Smooth muscle cell (in vitro differentiated cells): ENCODE results near the gene MIEF1. TPM values are rescaled to one million over a fixed set of nuclear protein-coding genes. Genes with fewer than 3 reads are reported as not detected.

Experiments used
- DNase-seq: peaks from one replicate; lab custom pipeline; 2025; ENCODE audit not compliant: unreplicated experiment; lab: John Stamatoyannopoulos, UW
- H2AFZ ChIP-seq: fragments of 200-600 bp; sonication (generic); 2 replicates; pipeline ENCODE4 v1.6.0; 2016; ENCODE audit warnings: antibody characterized with exemption, low read depth, mild to moderate bottlenecking
- H3F3A ChIP-seq: fragments of 200-600 bp; sonication (generic); 2 replicates; pipeline ENCODE4 v1.6.0; 2017; ENCODE audit warnings: antibody characterized with exemption, low read depth
- H3K27ac ChIP-seq: fragments of 200-600 bp; sonication (generic); 2 replicates; pipeline ENCODE4 v1.5.1; 2016; ENCODE audit warnings: low read depth, mild to moderate bottlenecking
- H3K27me3 ChIP-seq: fragments of 200-600 bp; sonication (generic); 2 replicates; pipeline ENCODE4 v1.6.1; 2016; ENCODE audit warnings: low read depth, mild to moderate bottlenecking
- H3K36me3 ChIP-seq: fragments of 200-600 bp; sonication (generic); 2 replicates; pipeline ENCODE4 v1.5.1; 2016; ENCODE audit warnings: low read depth
- H3K4me1 ChIP-seq: fragments of 200-600 bp; sonication (generic); 2 replicates; pipeline ENCODE4 v1.5.1; 2016; ENCODE audit warnings: low read depth
- H3K4me2 ChIP-seq: fragments of 200-600 bp; sonication (generic); 2 replicates; pipeline ENCODE4 v1.6.0; 2016; ENCODE audit warnings: mild to moderate bottlenecking
- H3K4me3 ChIP-seq: fragments of 200-600 bp; sonication (generic); 2 replicates; pipeline ENCODE4 v1.5.1; 2016; ENCODE audit warnings: mild to moderate bottlenecking
- H3K79me2 ChIP-seq: fragments of 200-600 bp; sonication (generic); 2 replicates; pipeline ENCODE4 v1.6.0; 2016; ENCODE audit warnings: low read depth, mild to moderate bottlenecking
- H3K9ac ChIP-seq: fragments of 200-600 bp; sonication (generic); 2 replicates; pipeline ENCODE4 v1.6.0; 2016; ENCODE audit warnings: low read depth
- H3K9me3 ChIP-seq: fragments of 200-600 bp; sonication (generic); replicated peaks from 2 replicates; pipeline ENCODE4 v1.5.1; 2016; ENCODE audit warnings: low read depth
- H4K20me1 ChIP-seq: fragments of 200-600 bp; sonication (generic); 2 replicates; pipeline ENCODE4 v1.6.0; 2016; ENCODE audit warnings: low read depth
- CTCF ChIP-seq: fragments of 200-600 bp; sonication (generic); IDR thresholded peaks from 2 replicates; pipeline ENCODE4 v1.5.1; 2017; ENCODE audit warnings: borderline replicate concordance, mild to moderate bottlenecking, antibody characterized with exemption; ENCODE audit not compliant: insufficient read depth, poor library complexity, severe bottlenecking
- WGBS: methylation state at CpG from one replicate; pipeline ENCODE4 v1.1.7; 2016; ENCODE audit warnings: low lambda C conversion rate; 5-methylcytosine and 5-hydroxymethylcytosine counted together
- polyA plus RNA-seq: library from polyadenylated mRNA; unstranded; fragments of >200 nt; fragmentation: Nextera tagmentation; extraction: Ambion mirVana; gene quantifications from 2 replicates; pipeline ENCODE4 v1.2.1, GENCODE V29; 2016
- total RNA-seq: library from RNA; depleted of rRNA; stranded (reverse); fragments of >200 nt; gene quantifications from 2 replicates; pipeline ENCODE4 v1.2.3, GENCODE V29; 2014

MIEF1 gene
- total and polyA plus RNA-seq, 2 experiments from 2014 or later, result 11.1 to 14.5 TPM

- Histone ChIP-seq H3F3A (no peaks in the 10 kb centered on the region), H3K4me1 (no peaks in the 10 kb centered on the region), H3K27ac (no peak overlapping the region), H3K4me3 (no peak overlapping the region), H4K20me1 (peaks cover 51% of the 10 kb centered on the region), H3K4me2 (no peak overlapping the region), H3K27me3 (no peaks in the 10 kb centered on the region), H3K9me3 (no peaks in the 10 kb centered on the region), H3K9ac (no peak overlapping the region), H3K36me3 (no peaks in the 10 kb centered on the region), H3K79me2 (peaks cover 10% of the 10 kb centered on the region), H2AFZ (no peak overlapping the region)
- no peak for DNase-seq
- no peak for TF ChIP-seq CTCF
- 97% methylated on average over 3 of the region's 3 CpGs for WGBS
These were observed 19.3 kb upstream of the MIEF1 start for GRCh38 chr22:39482768-39483167.

DNA sequence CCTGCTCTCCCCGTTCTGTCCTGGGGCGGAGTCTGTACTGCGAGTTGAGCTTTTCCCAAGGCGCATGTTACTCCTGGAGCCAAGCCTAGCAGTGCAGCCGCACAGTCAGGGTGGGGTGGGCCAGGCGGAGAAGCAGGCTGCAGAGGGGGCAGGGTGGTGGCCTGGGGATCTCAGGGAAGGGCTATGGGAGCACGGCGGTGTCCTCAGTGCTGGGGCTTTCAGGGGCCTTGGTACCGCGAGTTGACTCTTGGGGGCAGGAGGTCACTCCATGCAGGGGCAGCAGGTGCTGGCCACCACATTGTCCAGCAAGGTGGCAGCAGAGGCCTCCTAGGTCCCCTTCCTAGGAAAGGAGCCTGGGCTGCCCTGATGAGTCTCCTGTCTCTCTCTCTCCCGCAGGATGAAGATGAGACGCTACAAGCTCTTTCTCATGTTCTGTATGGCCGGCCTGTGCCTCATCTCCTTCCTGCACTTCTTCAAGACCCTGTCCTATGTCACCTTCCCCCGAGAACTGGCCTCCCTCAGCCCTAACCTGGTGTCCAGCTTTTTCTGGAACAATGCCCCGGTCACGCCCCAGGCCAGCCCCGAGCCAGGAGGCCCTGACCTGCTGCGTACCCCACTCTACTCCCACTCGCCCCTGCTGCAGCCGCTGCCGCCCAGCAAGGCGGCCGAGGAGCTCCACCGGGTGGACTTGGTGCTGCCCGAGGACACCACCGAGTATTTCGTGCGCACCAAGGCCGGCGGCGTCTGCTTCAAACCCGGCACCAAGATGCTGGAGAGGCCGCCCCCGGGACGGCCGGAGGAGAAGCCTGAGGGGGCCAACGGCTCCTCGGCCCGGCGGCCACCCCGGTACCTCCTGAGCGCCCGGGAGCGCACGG is 14.9 kb upstream of the MIEF1 start:
- H4K20me1 ChIP-seq, result peaks cover 21% of the 10 kb centered on the region
- H3K36me3 ChIP-seq, result no peaks in the 10 kb centered on the region
- no peaks in the 10 kb centered on the region for H3K9me3 ChIP-seq
- H3F3A ChIP-seq, result no peaks in the 10 kb centered on the region
- no peak overlapping the region for H2AFZ ChIP-seq
- no peak for DNase-seq
- TF ChIP-seq CTCF, result no peak
- no peaks in the 10 kb centered on the region for H3K4me1 ChIP-seq
- H3K27me3 ChIP-seq, result no peaks in the 10 kb centered on the region
- H3K4me2 ChIP-seq, result no peak overlapping the region
- no peak overlapping the region for H3K27ac ChIP-seq
- H3K4me3 ChIP-seq, result no peak overlapping the region
- WGBS, result 94% methylated on average over 43 of the region's 45 CpGs
- no peak overlapping the region for H3K9ac ChIP-seq
- no peaks in the 10 kb centered on the region for H3K79me2 ChIP-seq

DNA sequence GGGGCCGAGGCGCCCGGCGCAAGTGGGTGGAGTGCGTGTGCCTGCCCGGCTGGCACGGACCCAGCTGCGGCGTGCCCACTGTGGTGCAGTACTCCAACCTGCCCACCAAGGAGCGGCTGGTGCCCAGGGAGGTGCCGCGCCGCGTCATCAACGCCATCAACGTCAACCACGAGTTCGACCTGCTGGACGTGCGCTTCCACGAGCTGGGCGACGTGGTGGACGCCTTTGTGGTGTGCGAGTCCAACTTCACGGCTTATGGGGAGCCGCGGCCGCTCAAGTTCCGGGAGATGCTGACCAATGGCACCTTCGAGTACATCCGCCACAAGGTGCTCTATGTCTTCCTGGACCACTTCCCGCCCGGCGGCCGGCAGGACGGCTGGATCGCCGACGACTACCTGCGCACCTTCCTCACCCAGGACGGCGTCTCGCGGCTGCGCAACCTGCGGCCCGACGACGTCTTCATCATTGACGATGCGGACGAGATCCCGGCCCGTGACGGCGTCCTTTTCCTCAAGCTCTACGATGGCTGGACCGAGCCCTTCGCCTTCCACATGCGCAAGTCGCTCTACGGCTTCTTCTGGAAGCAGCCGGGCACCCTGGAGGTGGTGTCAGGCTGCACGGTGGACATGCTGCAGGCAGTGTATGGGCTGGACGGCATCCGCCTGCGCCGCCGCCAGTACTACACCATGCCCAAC is 14.1 kb upstream of the MIEF1 start:
- H3K9me3 ChIP-seq, result no peaks in the 10 kb centered on the region
- no peak overlapping the region for H3K9ac ChIP-seq
- no peaks in the 10 kb centered on the region for H3F3A ChIP-seq
- H3K4me3 ChIP-seq, result no peak overlapping the region
- no peaks in the 10 kb centered on the region for H3K27me3 ChIP-seq
- H2AFZ ChIP-seq, result no peak overlapping the region
- no peak overlapping the region for H3K27ac ChIP-seq
- no peaks in the 10 kb centered on the region for H3K4me1 ChIP-seq
- no peaks in the 10 kb centered on the region for H3K36me3 ChIP-seq
- 99% methylated on average over 61 of the region's 70 CpGs for WGBS
- H4K20me1 ChIP-seq, result peaks cover 21% of the 10 kb centered on the region
- no peak for TF ChIP-seq CTCF
- no peaks in the 10 kb centered on the region for H3K79me2 ChIP-seq
- H3K4me2 ChIP-seq, result no peak overlapping the region
- DNase-seq, result no peak
